CD4-positive, alpha-beta T cell treated with Interleukin-1 beta for 1 hour (primary cell): ENCODE measurements around the gene CORO1C.

Source experiments
- DNase-seq, 2 donors: peaks; one replicate each; pipeline ENCODE4 v3.0.0-alpha.2; 2020 to 2022

The CORO1C gene

GRCh38 chr12:108597559-108598471 lies 133.5 kb downstream of the CORO1C start, which contains the start of gene TMEM119:
Gene TMEM119 (minus strand): TSS chr12:108598084. CDS start chr12:108592383, 5,701 bp downstream.
- DNase-seq = no peak

GRCh38 chr12:108596854-108597558 lies 134.3 kb downstream of the CORO1C start:
- DNase-seq = no peak

DNA sequence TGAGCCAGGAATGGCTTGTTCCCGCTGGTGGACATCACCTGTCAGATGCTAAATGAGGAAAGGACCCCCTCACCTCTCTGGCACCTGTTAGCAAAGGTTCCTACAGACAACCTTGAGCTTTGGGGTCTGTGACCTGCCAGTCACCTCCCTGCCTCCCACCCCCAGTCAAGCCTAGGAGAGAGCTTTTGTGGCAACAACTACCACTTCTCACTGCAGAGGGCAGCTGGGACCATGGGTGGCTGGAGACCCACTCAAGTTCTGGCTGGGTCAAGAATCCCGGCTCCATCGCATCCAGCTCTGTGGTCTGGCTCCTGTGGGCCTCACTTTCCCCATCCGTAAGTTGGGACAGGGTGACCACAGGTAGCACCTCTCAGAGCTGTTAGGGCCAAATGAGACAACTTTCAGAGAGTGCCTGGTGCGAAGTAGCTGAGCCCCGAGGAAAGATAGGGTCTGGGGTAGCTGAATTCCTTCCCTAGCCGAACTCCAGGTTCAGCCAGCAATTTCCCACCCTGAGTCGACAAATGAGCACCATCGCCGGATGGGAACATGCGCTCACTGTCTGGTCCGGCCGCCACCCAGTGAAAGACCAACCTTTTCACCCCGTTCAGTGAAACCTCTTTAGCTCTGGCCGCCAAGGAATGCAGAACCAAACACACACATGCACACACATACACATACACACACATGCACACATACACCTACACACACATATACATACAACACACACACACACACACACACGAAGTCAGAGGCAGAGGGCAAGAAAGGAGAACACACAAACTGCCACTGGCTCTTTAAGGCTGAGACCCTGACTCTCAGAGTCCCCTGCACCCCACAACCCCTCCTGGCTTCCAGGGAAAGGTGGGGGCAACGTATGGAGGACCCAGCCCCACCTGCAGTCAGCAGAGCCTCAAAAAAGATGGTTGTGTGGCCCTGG lies 135.3 kb downstream of the CORO1C start:
- no peak for DNase-seq
